GM23338 (cell line): ENCODE results near the gene GPRC5B. TPM values are rescaled to one million over a fixed set of nuclear protein-coding genes. Genes with fewer than 3 reads are reported as not detected.

ENCODE experiments used
- EZH2 ChIP-seq: fragments of 200-600 bp; sonication (generic); IDR thresholded peaks from one replicate; pipeline ENCODE4 v1.8.0; 2017; ENCODE audit warnings: antibody characterized with exemption, mild to moderate bottlenecking, low read depth; ENCODE audit not compliant: unreplicated experiment
- EZH2phosphoT487 ChIP-seq: fragments of 200-600 bp; sonication (generic); IDR thresholded peaks from one replicate; pipeline ENCODE4 v1.8.1; 2018; ENCODE audit warnings: antibody characterized with exemption; ENCODE audit not compliant: unreplicated experiment
- REST ChIP-seq: IDR thresholded peaks from one replicate; pipeline ENCODE4 v1.6.1; 2018; ENCODE audit warnings: antibody characterized with exemption; ENCODE audit not compliant: unreplicated experiment
- STAT1 ChIP-seq: IDR thresholded peaks from one replicate; pipeline ENCODE4 v1.6.1; 2016; ENCODE audit warnings: antibody characterized with exemption; ENCODE audit not compliant: unreplicated experiment
- ZNF114 ChIP-seq: fragments of 250-450 bp; sonication (Bioruptor Pico); IDR thresholded peaks from 2 replicates; pipeline ENCODE4 v1.5.0; 2020; ENCODE audit warnings: mild to moderate bottlenecking, moderate library complexity
- ZNF331 ChIP-seq: fragments of 250-450 bp; sonication (Bioruptor Pico); IDR thresholded peaks from 2 replicates; pipeline ENCODE4 v1.5.0; 2020; ENCODE audit warnings: low read depth, mild to moderate bottlenecking, moderate library complexity
- polyA plus RNA-seq: library from polyadenylated mRNA; unstranded; fragments of >200 nt; fragmentation: Nextera tagmentation; extraction: Ambion mirVana; gene quantifications from 2 replicates; pipeline ENCODE4 v1.2.1, GENCODE V29; 2016
- total RNA-seq: library from RNA; depleted of rRNA; stranded (reverse); fragments of >200 nt; shearing (Covaris generic); gene quantifications from 2 replicates; pipeline ENCODE4 v1.2.3, GENCODE V29; 2014
- TF ChIP-seq, protein P1 (sequence below): fragments of 250-450 bp; sonication (Bioruptor Pico); IDR thresholded peaks from 2 replicates; pipeline ENCODE4 v1.5.0; 2020; ENCODE audit warnings: mild to moderate bottlenecking, moderate library complexity

The GPRC5B gene
- total and polyA plus RNA-seq, 2 experiments from 2014 or later: 70.9 to 82.5 TPM

DNA sequence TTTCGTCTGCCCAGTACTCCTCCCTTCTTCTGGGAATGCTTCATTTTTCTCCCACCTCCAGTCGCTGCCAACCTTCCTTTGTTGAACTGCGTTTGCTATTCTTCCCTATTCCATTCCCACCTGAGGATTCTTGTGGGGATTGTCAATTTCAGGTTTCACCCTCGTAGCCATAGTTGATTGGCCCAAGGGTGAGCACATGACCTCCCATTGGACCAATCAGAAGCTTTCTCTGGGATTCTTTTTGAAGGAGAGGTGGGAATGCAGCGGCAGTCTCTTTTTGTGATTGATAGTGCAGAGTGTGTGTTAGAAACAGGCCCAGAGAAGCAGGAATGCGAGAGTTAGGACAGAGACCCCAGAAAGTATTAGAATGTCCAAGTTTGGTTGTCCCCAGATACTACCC, 49.1 kb upstream of the GPRC5B start (continued):
- TF ChIP-seq, protein P1, sequence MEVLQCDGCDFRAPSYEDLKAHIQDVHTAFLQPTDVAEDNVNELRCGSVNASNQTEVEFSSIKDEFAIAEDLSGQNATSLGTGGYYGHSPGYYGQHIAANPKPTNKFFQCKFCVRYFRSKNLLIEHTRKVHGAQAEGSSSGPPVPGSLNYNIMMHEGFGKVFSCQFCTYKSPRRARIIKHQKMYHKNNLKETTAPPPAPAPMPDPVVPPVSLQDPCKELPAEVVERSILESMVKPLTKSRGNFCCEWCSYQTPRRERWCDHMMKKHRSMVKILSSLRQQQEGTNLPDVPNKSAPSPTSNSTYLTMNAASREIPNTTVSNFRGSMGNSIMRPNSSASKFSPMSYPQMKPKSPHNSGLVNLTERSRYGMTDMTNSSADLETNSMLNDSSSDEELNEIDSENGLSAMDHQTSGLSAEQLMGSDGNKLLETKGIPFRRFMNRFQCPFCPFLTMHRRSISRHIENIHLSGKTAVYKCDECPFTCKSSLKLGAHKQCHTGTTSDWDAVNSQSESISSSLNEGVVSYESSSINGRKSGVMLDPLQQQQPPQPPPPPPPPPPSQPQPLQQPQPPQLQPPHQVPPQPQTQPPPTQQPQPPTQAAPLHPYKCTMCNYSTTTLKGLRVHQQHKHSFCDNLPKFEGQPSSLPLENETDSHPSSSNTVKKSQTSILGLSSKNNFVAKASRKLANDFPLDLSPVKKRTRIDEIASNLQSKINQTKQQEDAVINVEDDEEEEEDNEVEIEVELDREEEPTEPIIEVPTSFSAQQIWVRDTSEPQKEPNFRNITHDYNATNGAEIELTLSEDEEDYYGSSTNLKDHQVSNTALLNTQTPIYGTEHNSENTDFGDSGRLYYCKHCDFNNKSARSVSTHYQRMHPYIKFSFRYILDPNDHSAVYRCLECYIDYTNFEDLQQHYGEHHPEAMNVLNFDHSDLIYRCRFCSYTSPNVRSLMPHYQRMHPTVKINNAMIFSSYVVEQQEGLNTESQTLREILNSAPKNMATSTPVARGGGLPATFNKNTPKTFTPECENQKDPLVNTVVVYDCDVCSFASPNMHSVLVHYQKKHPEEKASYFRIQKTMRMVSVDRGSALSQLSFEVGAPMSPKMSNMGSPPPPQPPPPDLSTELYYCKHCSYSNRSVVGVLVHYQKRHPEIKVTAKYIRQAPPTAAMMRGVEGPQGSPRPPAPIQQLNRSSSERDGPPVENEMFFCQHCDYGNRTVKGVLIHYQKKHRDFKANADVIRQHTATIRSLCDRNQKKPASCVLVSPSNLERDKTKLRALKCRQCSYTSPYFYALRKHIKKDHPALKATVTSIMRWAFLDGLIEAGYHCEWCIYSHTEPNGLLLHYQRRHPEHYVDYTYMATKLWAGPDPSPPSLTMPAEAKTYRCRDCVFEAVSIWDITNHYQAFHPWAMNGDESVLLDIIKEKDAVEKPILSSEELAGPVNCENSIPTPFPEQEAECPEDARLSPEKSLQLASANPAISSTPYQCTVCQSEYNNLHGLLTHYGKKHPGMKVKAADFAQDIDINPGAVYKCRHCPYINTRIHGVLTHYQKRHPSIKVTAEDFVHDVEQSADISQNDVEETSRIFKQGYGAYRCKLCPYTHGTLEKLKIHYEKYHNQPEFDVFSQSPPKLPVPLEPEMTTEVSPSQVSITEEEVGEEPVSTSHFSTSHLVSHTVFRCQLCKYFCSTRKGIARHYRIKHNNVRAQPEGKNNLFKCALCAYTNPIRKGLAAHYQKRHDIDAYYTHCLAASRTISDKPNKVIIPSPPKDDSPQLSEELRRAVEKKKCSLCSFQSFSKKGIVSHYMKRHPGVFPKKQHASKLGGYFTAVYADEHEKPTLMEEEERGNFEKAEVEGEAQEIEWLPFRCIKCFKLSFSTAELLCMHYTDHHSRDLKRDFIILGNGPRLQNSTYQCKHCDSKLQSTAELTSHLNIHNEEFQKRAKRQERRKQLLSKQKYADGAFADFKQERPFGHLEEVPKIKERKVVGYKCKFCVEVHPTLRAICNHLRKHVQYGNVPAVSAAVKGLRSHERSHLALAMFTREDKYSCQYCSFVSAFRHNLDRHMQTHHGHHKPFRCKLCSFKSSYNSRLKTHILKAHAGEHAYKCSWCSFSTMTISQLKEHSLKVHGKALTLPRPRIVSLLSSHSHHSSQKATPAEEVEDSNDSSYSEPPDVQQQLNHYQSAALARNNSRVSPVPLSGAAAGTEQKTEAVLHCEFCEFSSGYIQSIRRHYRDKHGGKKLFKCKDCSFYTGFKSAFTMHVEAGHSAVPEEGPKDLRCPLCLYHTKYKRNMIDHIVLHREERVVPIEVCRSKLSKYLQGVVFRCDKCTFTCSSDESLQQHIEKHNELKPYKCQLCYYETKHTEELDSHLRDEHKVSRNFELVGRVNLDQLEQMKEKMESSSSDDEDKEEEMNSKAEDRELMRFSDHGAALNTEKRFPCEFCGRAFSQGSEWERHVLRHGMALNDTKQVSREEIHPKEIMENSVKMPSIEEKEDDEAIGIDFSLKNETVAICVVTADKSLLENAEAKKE: no peak
- no peak for TF ChIP-seq ZNF331 (CRISPR knock-in tag)
- TF ChIP-seq ZNF114 (CRISPR knock-in tag): no peak
- TF ChIP-seq EZH2: no peak
- no peak for TF ChIP-seq EZH2phosphoT487
- TF ChIP-seq REST: no peak
- TF ChIP-seq STAT1: no peak
